A549 (cell line): ENCODE data around the gene EIF2B2. TPM values are rescaled to one million over a fixed set of nuclear protein-coding genes. Genes with fewer than 3 reads are reported as not detected.

Experiments
- ATAC-seq, 2 experiments: fragments of 200-7000 bp in 1 of 2; fragments of >200 bp in 1 of 2; cut with Nextera tagmentation in 1 of 2; cut with Tn5 transposase in 1 of 2; 3 replicates each; pipeline versions ENCODE4 v1.8.0 to v1.9.1; 2018 to 2020; ENCODE audit warnings: mild to moderate bottlenecking in 1 of 2, moderate library complexity in 1 of 2
- CTCF ChIA-PET: fragments of 300-600 bp; sonication (Branson Sonifier 250); formaldehyde crosslinking; extraction: SDS; loops from one replicate; lab custom pipeline; 2021; ENCODE audit warnings: antibody characterized with exemption, inconsistent platforms; lab: Yijun Ruan, JAX
- POLR2A ChIA-PET: fragments of 350-600 bp; formaldehyde crosslinking; extraction: SDS; loops from one replicate; lab custom pipeline; 2021; ENCODE audit warnings: antibody characterized with exemption, inconsistent platforms; lab: Yijun Ruan, JAX
- DNase-seq, 2 experiments: peaks; one replicate each; pipeline versions ENCODE4 v3.0.0 to v3.0.0-alpha.2; 2011 to 2016; ENCODE audit warnings: low read depth in 1 of 2, low spot score in 1 of 2
- FAIRE-seq: peaks from 2 replicates; lab custom pipeline; 2011; peaks lifted over from hg19 to GRCh38; lab: Jason Lieb, UNC
- H3K27ac ChIP-seq, 2 experiments: fragments of >200 bp; sonication (Bioruptor Twin); formaldehyde crosslinking; 3 replicates each; pipeline ENCODE4 v1.5.1; 2016 to 2017
- H3K4me1 ChIP-seq: fragments of >200 bp; sonication (Bioruptor Twin); formaldehyde crosslinking; 3 replicates; pipeline ENCODE4 v1.6.1; 2016
- H3K4me2 ChIP-seq: fragments of >200 bp; sonication (Bioruptor Twin); formaldehyde crosslinking; 3 replicates; pipeline ENCODE4 v1.6.1; 2016
- H3K4me3 ChIP-seq: fragments of >200 bp; sonication (Bioruptor Twin); formaldehyde crosslinking; 3 replicates; pipeline ENCODE4 v1.5.1; 2016
- H3K9me3 ChIP-seq: fragments of >200 bp; sonication (Bioruptor Twin); formaldehyde crosslinking; 3 replicates; pipeline ENCODE4 v1.6.1; 2016
- BCL3 ChIP-seq: fragments of >200 bp; sonication (Bioruptor Twin); formaldehyde crosslinking; IDR thresholded peaks from 3 replicates; pipeline ENCODE4 v1.6.1; 2016
- CHD4 ChIP-seq: fragments of 200-600 bp; sonication (generic); IDR thresholded peaks from 2 replicates; pipeline ENCODE4 v1.6.1; 2016; ENCODE audit warnings: antibody characterized with exemption, mild to moderate bottlenecking, borderline replicate concordance
- EHF ChIP-seq: fragments of 250-450 bp; sonication (Bioruptor Pico); IDR thresholded peaks from 2 replicates; pipeline ENCODE4 v1.5.0; 2020; ENCODE audit warnings: mild to moderate bottlenecking
- EHMT2 ChIP-seq: fragments of 200-600 bp; sonication (generic); IDR thresholded peaks from 2 replicates; pipeline ENCODE4 v1.6.1; 2016; ENCODE audit warnings: antibody characterized with exemption, low read depth, mild to moderate bottlenecking, moderate library complexity
- HDAC2 ChIP-seq: fragments of 200-600 bp; sonication (generic); IDR thresholded peaks from 2 replicates; pipeline ENCODE4 v1.6.1; 2016
- HOXB5 ChIP-seq: fragments of 250-450 bp; sonication (Bioruptor Pico); IDR thresholded peaks from 2 replicates; pipeline ENCODE4 v1.5.0; 2020; ENCODE audit warnings: mild to moderate bottlenecking, moderate library complexity
- JUN ChIP-seq, 2 experiments: fragments of >200 bp; sonication (Bioruptor Twin); formaldehyde crosslinking; IDR thresholded peaks; 2 replicates in 1 of 2; 3 replicates in 1 of 2; pipeline ENCODE4 v1.6.1; 2016 to 2017
- JUNB ChIP-seq: fragments of >200 bp; sonication (Bioruptor Twin); formaldehyde crosslinking; IDR thresholded peaks from 2 replicates; pipeline ENCODE4 v1.6.1; 2016
- KDM5A ChIP-seq: fragments of 200-600 bp; sonication (generic); IDR thresholded peaks from 2 replicates; pipeline ENCODE4 v1.6.1; 2016; ENCODE audit warnings: antibody characterized with exemption, mild to moderate bottlenecking
- NPAS2 ChIP-seq: fragments of 250-450 bp; sonication (Bioruptor Pico); IDR thresholded peaks from 2 replicates; pipeline ENCODE4 v1.8.0; 2022; ENCODE audit warnings: mild to moderate bottlenecking, moderate library complexity, borderline replicate concordance
- NR3C1 ChIP-seq: fragments of >200 bp; sonication (Bioruptor Twin); formaldehyde crosslinking; IDR thresholded peaks from 3 replicates; pipeline ENCODE4 v1.6.1; 2017
- POLR2A ChIP-seq: IDR thresholded peaks from 2 replicates; pipeline ENCODE4 v1.6.1; 2012; ENCODE audit warnings: mild to moderate bottlenecking, low read length
- POLR2AphosphoS2 ChIP-seq: conservative IDR thresholded peaks from 2 replicates; pipeline ENCODE4 v1.6.1; 2012; ENCODE audit warnings: low read length, improper control_type of control experiment, inconsistent platforms
- REST ChIP-seq: fragments of 200-600 bp; sonication (generic); IDR thresholded peaks from 2 replicates; pipeline ENCODE4 v1.6.1; 2016; ENCODE audit warnings: antibody characterized with exemption, mild to moderate bottlenecking, moderate library complexity
- RNF2 ChIP-seq: fragments of 200-600 bp; sonication (generic); IDR thresholded peaks from 2 replicates; pipeline ENCODE4 v1.6.1; 2016; ENCODE audit warnings: low read depth, mild to moderate bottlenecking, antibody characterized with exemption, moderate library complexity, borderline replicate concordance
- WGBS: methylation state at CpG from one replicate; pipeline ENCODE4 v1.1.6; 2017; ENCODE audit errors: missing lambda C conversion rate; 5-methylcytosine and 5-hydroxymethylcytosine counted together
- polyA plus RNA-seq, 4 experiments: library from polyadenylated mRNA; depleted of rRNA in 3 of 4; stranded (reverse); fragments of >200 nt; fragmentation: RNase III in 1 of 4; extraction: RNeasy Plus Mini Kit Qiagen cat#74134 plus additional on column Dnase treatment in 1 of 4; gene quantifications; 2 replicates in 3 of 4; 3 replicates in 1 of 4; pipeline ENCODE4 v1.2.3, GENCODE V29; 2011 to 2017
- TF ChIP-seq, protein P1 (sequence below): fragments of 250-450 bp; sonication (Bioruptor Pico); IDR thresholded peaks from 2 replicates; pipeline ENCODE4 v1.5.0; 2021; ENCODE audit warnings: mild to moderate bottlenecking, moderate library complexity, borderline replicate concordance
- TF ChIP-seq, protein P2 (sequence below): fragments of 250-450 bp; sonication (Bioruptor Pico); IDR thresholded peaks from 2 replicates; pipeline ENCODE4 v1.5.0; 2020; ENCODE audit warnings: low read depth, mild to moderate bottlenecking, moderate library complexity
- TF ChIP-seq, protein P3 (sequence below): IDR thresholded peaks from 2 replicates; pipeline ENCODE4 v1.6.1; 2012; ENCODE audit warnings: low read depth, borderline replicate concordance
- TF ChIP-seq, protein P4 (sequence below): fragments of 450-650 bp; IDR thresholded peaks from 2 replicates; pipeline ENCODE4 v1.6.1; 2014; ENCODE audit warnings: antibody characterized with exemption

EIF2B2 gene
- polyA plus RNA-seq, 2 of the 4 experiments (the other 2 are of a cell fraction) = 88.4 to 116 TPM

GRCh38 chr14:75040959-75041358 is 38.2 kb downstream of the EIF2B2 start:
- DNase-seq (no peak), FAIRE-seq (no peak), ATAC-seq (no peak)
- CTCF ChIA-PET = interaction anchor here (1.6 kb wide), 1 partner anchor 8 kb away, joined by 3 read pairs; no protein-coding TSS in a partner anchor
- H3K4me2 ChIP-seq = peak overlapping the region; percentile 72
- WGBS = 91% methylated on average over 2 of the region's 2 CpGs
- H3K27ac ChIP-seq = peak overlapping the region; percentile 67 to 85
- H3K4me1 ChIP-seq = peaks cover 56% of the 10 kb centered on the region
- H3K4me3 ChIP-seq = no peak overlapping the region
- H3K9me3 ChIP-seq = no peaks in the 10 kb centered on the region
- TF ChIP-seq, protein P1, sequence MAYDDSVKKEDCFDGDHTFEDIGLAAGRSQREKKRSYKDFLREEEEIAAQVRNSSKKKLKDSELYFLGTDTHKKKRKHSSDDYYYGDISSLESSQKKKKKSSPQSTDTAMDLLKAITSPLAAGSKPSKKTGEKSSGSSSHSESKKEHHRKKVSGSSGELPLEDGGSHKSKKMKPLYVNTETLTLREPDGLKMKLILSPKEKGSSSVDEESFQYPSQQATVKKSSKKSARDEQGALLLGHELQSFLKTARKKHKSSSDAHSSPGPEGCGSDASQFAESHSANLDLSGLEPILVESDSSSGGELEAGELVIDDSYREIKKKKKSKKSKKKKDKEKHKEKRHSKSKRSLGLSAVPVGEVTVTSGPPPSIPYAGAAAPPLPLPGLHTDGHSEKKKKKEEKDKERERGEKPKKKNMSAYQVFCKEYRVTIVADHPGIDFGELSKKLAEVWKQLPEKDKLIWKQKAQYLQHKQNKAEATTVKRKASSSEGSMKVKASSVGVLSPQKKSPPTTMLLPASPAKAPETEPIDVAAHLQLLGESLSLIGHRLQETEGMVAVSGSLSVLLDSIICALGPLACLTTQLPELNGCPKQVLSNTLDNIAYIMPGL (CRISPR knock-in tag) = no peak
- no peak for TF ChIP-seq HOXB5 (CRISPR knock-in tag)
- no peak for TF ChIP-seq EHF
- no peak for TF ChIP-seq JUNB
- TF ChIP-seq REST = no peak
- no peak for TF ChIP-seq NPAS2 (CRISPR knock-in tag)
- TF ChIP-seq, protein P2, sequence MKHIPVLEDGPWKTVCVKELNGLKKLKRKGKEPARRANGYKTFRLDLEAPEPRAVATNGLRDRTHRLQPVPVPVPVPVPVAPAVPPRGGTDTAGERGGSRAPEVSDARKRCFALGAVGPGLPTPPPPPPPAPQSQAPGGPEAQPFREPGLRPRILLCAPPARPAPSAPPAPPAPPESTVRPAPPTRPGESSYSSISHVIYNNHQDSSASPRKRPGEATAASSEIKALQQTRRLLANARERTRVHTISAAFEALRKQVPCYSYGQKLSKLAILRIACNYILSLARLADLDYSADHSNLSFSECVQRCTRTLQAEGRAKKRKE (CRISPR knock-in tag) = no peak
- TF ChIP-seq KDM5A = no peak
- TF ChIP-seq, protein P3, sequence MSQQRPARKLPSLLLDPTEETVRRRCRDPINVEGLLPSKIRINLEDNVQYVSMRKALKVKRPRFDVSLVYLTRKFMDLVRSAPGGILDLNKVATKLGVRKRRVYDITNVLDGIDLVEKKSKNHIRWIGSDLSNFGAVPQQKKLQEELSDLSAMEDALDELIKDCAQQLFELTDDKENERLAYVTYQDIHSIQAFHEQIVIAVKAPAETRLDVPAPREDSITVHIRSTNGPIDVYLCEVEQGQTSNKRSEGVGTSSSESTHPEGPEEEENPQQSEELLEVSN = no peak
- no peak for TF ChIP-seq EHMT2
- no peak for TF ChIP-seq RNF2
- no peak for TF ChIP-seq JUN (IDR thresholded peaks at IDR 0.05)
- no peak for TF ChIP-seq BCL3
- no peak for TF ChIP-seq HDAC2
- no peak for TF ChIP-seq CHD4
- no peak for TF ChIP-seq NR3C1
- TF ChIP-seq, protein P4, sequence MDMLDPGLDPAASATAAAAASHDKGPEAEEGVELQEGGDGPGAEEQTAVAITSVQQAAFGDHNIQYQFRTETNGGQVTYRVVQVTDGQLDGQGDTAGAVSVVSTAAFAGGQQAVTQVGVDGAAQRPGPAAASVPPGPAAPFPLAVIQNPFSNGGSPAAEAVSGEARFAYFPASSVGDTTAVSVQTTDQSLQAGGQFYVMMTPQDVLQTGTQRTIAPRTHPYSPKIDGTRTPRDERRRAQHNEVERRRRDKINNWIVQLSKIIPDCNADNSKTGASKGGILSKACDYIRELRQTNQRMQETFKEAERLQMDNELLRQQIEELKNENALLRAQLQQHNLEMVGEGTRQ = no peak
- TF ChIP-seq POLR2A = no peak
- TF ChIP-seq POLR2AphosphoS2 = no peak
- POLR2A ChIA-PET = no interaction called here
